DND-41 (cell line): Measurements from ENCODE around the gene ZBED1.

Experiments used
- CTCF ChIP-seq: IDR thresholded peaks from 2 replicates; pipeline ENCODE4 v1.5.1; 2012; ENCODE audit warnings: borderline replicate concordance, low read length, moderate library complexity, mild to moderate bottlenecking; ENCODE audit not compliant: poor library complexity, severe bottlenecking; ENCODE audit errors: extremely low read depth
- EZH2 ChIP-seq: IDR thresholded peaks from 3 replicates; pipeline ENCODE4 v1.6.1; 2012; ENCODE audit warnings: borderline replicate concordance, low read depth, mild to moderate bottlenecking, moderate library complexity, low read length, inconsistent platforms; ENCODE audit not compliant: severe bottlenecking

DNA sequence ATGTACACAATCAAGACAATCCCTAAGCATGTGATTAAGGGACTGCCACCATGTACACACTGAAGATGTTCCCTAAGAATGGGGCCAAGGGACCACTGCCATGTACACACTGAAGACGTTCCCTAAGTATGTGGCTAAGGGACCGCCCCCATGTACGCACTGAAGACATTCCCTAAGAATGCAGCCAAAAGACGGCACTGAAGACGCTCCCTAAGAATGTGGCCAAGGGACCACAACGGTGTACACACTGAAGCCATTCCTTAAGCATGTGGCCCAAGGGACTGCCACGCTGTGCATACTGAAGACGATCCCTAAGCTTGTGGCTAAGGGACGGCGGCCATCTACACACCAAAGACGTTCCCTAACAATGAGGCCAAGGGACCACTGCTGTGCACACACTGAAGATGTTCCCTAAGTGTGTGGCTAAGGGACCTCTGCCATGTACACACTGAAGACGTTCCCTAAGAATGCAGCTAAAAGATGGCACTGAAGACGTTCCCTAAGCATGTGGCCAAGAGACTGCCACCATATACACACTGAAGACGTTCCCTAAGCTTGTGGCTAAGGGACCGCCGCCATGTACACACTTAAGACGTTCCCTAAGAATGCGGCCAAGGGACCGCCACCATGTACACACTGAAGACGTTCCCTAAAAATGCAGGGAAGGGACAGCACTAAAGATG is 26.4 kb downstream of the ZBED1 start:
- TF ChIP-seq CTCF (no peak), EZH2 (no peak)
